HG03108 (cell line): ENCODE results near the gene RMI2.

ENCODE experiments used
- ATAC-seq: cut with Tn5 transposase; IDR thresholded peaks from one replicate; pipeline ENCODE4 v1.9.1; 2021; ENCODE audit warnings: moderate library complexity; ENCODE audit not compliant: unreplicated experiment

Gene RMI2

DNA sequence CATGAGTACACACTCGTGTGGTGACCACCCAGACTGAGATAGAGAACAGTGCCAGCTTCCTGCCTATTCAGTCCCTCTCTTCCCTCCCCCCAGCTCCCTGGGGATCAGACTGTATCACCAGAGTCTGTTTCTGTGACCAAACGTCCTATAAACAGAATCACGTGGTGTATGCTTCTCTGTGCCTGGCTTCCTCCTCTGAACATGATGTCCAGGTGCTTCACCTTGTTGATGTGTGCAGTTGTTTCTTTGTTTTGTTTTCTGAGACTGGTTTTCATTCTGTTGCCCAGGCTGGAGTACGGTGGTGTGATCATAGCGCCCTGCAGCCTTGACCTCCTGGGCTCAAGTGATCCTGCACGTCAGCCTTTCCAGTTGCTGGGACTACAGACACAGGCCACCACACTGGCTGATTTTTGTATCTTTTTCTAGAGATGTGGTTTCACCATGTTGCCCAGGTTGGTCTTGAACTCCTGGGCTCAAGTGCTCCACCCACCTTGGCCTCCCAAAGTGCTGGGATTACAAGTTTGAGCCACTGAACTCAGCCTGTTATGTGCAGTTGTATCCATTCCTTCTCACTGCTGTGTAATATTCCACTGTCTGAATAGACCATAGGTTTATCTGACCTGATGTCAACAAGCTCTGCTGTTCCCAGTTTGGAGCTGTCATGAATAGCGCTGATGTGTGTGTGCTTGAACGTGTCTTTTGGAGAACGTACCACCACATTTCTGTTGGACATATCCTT is 35.2 kb upstream of the RMI2 start:
- peak; percentile 34 for ATAC-seq

DNA sequence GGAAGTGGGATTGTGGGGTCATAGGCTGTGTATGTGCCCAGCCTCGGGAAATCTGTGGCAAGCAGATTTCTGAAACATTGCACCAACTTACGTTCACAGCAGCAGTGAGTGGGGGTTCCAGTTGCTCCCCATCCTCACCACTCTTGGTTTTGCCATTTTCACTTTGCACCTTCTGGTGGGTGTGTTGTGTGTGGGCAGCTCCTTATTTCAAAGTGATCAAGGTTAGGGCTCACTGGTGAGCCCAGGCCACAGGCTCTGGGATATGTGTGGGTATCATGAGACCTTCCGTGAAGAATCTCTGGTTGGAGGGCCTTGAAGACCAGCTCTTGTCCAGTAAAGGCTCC is 34.7 kb upstream of the RMI2 start:
- no peak for ATAC-seq

DNA sequence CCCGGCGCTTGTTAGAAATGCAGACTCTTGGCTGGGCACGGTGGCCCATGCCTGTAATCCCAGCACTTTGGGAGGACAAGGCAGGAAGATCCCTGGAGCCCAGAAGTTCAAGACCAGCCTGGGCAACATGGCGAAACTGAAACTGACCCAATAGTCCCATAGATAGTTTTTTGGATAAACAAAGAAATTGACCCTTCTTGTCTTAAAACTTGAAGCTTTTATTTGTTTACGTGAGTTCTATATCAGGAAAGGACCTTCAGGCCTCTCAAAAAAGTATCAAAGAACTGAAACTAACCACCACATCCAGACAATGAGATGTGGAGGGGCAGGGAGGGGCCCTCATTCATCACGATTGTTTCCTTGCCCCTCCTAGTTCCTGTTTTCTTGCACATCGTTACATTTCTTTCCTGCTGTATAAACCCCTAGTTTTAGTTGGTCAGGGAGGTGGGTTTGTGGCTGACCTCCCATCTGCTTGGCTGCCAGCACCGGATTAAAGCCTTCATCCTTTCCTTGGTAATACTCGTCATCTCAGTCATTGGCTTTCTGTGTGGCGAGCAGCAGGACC is 34.2 kb upstream of the RMI2 start:
- ATAC-seq: peak; percentile 31

DNA sequence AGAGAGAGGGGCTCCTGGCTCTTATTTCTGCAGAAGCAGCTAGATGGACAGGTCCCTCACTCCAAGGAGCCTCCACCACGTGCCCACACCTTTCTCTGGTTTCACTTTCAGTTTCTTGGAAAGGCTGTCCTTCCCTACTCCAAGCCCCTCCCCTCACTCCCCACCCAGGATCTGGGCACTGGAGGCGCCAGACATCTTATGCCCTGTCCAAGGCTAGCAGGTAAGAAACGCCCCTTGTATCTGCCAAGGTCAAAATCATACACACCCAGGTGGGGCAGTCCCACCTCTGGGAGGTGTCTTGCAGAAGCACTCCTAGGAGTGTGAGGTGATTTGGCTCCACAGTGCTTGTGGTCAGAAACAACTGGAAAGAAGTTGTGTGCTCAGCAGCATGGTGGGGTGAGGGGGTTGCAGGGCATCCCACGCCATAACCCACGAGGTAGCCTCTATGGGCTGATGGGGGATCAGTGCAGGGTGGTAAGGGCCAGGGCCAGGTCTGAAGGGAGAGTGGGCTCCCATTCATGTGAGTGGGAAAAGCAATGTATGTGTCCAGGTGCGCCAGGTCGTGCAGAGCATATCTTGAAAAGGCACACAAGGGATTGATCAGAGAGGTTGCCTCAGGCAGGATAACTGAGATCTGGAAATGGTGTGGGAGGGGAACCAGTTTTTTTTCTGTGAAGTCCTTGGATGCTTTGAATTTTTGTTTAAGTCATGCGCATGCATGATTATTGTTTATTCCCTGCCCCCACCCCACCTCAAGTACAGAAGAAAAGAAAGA is 32.4 kb upstream of the RMI2 start:
- no peak for ATAC-seq

DNA sequence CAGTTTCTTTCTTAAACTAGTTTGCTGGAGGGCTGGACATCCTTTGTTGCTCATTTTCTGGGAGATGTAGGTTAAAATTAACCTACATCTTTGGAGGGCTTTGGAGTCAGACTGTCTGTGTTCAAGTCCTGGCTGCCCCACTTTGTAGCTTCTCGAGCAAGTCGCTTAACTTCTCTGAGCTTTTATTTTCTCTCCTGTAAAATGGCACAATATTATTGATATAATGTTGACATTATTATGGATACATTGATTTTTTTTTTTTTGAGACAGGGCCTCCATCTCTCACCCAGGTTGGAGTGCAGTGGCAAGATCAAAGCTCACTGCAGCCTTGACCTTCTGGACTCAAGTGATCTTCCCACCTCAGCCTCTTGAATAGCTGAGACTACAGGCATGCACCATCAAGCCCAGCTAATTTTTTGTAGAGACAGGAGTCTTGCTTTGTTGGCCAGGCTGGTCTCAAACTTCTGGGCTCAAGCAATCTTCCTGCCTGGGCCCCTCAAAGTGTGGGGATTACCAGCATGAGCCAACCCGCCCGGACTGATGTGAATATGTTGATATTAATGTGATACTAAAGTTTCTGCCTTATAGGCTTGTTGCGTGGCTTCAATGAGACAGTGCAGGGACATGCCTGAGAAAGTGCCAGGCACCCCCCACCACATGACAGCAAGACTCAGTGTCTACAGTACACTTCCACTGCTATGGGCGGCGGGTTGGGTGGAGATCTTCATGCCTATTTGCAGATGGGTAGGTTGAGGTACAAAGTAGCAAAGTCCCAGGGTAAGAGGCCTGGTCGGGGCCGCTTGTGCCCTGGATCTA is 31.6 kb upstream of the RMI2 start:
- no peak for ATAC-seq

DNA sequence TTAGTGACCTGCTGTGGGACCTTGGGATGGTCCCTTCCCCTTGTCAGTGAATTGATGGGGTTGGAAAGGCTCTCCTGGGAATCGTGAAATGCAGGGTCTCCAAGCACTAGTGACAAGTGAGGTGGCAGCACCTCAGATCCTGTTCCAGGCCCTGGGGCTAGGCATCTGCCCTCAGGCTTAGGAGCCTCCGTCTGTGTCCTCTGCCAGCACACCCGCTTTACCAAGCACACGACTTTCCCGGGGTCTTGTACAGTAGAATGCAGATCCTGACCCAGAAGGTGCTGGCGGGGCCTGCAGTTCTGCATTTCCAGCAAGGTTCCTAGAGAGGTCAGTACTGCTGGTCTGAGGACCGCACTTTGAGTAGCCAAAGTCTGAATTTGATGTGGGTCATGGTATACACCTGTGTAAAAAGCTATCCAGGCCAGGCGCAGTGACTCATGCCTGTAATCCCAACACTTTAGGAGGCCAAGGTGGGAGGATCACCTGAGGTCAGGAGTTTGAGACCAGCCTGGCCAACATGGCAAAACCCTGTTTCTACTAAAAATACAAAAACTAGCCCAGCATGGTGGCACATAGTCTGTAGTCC is 30.9 kb upstream of the RMI2 start:
- ATAC-seq: no peak

DNA sequence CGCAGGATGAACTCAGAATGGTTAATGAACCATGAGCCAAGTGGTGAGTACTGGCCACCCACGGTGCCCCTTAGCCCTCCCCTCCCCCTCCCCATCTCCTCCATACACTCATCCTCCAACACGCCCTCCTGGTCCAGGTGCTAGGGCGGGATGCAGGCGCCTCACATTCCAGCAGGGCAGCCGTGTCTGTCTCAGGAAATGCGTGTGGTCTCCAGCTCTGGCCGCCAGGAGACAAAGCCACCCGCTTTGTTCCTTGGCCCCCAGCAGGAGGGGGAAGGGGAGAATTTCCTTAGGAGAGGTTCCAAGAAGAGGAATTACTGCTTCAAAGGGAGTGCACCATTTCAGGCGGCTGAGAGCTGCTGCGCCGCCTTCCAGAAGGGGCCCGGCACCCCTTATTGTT is 29.7 kb upstream of the RMI2 start:
- no peak for ATAC-seq

DNA sequence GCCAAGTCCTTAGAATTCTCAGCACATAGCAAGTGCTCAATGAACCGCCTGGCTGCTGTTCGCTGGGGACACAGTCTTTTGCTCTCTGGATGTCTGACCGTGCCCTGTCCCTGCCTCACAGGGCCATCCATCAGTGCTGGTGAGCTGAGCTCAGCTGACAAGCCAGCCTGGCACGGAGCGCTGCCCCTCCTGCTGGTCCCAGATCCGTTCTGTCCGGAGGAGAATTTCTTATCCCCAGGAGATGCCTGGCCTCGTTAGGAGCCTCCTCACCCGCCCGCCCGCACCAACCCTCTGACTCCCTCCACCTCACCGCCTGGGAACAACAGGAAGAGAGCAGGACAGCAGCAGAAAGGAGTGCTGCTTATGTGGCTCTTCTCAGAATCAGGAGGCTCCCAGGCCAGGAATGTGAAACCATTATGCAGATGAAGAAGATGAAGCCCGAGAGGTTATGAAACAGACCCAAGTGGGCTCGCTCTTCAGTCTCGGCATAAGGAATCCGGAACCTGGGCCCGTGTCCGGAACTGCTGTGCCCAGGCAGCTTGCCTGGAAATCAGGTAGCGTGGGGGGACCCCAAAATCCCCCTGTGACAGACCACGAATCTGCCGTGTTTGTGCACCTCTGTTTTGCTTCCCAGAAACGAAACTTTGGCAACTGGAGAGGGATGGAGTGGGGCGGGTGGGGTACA is 28.8 kb upstream of the RMI2 start:
- no peak for ATAC-seq

DNA sequence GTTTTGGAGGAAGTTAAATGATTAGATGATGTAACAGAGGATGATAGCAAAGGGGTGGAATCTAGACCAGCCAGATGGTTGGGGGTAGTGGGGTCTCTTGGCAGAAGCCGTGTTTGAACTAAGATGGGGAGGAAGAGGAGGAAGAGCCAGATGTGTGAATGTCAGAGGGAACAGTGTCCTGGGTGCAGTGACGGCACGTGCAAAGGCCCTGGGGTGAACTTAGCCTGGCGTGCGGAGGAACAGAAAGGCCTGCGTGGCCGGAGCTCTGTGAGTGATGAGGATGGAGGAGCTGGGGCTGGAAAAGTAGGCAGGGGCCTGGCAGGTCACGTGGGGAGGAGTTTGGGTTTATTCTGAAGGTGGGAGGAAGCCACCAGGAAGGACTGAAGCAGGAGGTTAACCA is 26.4 kb upstream of the RMI2 start:
- no peak for ATAC-seq

DNA sequence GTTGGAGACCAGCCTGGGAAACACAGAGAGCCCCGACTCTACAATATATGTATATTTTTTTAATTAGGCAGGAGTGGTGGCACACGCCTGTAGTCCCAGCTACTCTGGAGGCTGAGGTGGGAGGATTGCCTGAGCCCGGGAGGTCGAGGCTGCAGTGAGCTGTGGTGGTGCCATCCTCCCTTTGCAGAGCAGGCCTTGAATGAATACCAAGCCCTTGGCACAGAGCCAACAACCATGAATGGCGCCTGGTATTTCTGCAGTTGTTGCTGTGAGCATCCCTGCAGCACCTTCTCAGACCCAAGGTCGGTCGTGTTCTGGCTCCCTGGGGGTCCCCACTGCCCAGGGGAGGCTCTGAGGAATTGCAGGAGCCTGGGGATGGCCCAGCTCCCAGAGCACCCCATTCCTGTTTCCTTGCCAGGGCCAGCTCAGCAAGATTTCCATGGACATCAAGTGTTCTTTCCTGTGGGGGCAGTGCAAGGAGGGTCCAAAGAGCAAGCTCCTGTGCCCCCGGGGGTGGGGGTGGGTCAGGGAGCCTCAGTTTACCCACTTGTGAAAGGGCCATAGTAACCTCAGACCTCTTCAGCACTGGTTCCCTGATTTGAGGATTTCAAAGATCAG is 25.6 kb upstream of the RMI2 start:
- no peak for ATAC-seq

DNA sequence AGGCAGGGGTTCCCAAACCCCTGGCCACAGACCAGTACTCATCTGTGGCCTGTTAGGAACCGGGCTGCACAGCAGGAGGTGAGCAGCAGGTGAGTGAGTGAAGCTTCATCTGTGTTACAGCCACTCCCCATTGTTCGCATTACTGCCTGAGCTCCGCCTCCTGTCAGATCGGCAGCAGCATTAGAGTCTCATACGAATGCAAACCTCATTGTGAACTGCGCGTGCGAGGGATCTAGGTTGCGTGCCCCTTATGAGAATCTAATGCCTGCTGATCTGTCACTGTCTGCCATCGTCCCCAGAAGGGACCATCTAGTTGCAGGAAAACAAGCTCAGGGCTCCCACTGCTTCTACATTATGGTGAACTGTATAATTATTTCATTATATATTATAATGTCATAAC is 25.1 kb upstream of the RMI2 start:
- no peak for ATAC-seq

DNA sequence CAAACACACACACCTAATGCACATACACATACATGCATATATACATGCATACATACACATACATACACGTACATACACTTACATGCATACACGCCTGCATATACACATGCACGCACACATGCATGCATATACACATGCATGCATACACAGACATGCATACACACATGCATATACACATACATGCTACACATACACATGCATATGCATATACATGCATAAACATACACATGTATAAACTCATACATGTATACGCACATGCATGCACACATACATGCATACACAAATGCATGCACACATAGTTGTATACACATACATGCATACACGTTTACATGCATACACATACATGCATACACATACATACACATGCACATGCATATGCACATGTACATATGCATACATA is 23.6 kb upstream of the RMI2 start:
- ATAC-seq: no peak

DNA sequence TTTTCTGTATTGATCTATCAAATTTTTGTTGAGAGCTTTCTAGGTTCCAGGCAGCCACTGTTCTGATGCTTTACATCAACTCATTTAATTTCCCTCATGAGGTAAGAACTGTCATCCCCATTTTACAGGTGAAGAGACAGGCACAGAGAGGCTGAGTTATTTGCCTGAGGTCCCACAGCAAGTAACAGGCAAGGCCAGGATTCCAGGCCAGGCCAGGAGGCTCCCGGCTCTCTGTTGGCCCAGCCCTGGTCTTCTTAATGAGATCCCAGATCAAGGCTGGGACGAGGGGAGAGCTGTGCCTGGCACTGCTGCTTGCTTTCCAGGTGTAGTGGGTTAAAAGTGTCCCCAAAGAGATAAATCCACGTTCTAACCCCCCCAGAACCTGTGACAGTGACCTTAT is 22.4 kb upstream of the RMI2 start:
- ATAC-seq: no peak

DNA sequence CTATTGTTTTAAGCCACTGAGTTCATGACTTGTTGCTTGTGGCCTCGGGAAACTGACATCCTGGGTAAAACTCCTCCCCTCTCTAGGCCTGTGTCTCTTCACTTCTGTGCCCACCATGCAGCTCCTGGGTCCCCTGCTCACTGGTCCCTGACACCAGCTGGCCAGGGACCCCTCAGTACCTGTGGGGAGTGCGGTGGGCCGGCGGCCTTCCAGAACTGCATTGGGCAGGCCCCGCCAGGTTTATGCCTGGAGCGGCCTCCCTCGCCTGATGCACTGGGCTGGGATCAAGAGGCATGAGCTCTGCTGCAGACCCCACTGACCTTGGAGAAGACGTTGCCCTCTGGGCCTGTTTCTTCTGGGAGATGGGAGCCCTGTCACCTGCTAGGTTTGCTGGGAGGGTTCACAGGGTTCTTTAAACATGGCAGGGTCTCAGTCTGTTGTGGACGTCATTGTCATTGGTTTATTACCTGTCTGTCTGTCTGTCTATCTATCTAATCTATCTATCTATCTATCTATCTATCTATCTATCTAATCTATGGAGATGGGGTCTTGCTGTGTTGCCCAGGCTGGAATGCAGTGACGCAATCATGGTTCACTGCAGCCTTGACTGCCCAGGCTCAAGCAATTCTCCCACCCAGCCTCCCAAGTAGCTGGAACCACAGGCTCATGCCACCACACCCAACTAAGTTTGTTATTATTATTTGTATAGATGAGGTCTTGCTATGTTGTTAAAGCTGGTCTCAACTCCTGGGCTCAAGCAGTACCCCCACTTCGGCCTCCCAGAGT is 21.5 kb upstream of the RMI2 start:
- no peak for ATAC-seq

DNA sequence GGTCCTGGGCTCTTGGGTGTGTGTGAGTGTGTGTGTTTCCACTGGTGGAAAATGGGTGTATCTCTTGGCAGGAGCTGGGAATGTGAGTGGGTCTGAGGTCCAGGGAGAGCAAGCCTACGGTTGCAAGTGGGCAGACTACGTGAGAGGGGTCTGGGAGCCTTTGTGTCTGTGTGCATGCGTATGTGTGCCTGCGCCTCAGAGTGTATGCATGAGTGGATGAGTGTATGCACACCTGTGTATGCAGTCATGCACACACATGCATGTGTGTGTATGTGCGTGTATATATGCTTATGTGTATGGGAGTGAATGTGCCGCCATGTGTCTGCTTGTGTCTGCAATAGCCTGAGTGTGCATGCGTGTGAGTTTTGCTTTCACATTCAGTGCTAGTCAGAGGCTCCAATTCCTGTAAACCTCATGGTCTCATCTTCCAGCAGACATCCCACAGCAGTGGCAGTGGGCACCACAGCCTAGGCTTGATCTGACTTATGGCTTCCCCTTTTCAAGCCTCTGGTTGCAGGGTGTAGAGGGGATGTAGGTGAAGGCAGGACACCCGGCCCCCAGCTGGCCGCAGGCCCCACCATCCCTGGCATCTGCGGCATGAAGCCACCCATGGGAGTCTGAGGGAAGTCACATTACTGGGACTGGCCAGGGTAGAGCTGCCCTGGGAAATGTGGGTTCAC is 19.7 kb upstream of the RMI2 start:
- ATAC-seq: no peak

DNA sequence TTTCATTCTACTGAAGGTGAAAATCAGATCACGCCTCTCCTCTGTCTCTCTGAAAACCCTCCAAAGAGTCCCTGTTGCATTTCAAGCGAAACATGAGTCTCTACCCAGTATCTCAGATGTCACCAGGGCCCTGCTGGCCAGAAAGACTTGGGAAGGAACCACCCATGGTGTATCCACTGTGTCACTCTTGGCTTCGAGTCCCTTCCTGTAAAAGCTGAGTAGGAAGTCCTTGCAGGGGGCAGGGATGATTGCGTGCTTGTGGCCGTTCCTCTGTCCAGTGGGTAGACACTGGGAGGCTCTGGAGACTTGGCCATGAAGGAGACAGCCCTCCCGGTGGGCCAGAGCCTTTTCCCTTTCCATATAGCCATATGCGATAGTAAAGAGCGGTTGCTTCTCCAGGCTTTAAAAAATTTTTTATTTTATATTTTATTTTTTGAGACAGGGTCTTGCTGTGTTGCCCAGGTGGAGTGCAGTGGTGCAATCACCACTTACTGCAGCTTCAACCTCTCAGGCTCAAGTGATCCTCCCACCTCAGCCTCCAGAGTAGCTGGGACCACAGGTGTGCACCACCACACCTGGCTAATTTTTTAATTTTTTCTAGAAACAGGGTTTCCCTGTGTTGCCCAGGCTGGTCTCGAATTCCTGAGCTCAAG is 19.0 kb upstream of the RMI2 start:
- no peak for ATAC-seq

DNA sequence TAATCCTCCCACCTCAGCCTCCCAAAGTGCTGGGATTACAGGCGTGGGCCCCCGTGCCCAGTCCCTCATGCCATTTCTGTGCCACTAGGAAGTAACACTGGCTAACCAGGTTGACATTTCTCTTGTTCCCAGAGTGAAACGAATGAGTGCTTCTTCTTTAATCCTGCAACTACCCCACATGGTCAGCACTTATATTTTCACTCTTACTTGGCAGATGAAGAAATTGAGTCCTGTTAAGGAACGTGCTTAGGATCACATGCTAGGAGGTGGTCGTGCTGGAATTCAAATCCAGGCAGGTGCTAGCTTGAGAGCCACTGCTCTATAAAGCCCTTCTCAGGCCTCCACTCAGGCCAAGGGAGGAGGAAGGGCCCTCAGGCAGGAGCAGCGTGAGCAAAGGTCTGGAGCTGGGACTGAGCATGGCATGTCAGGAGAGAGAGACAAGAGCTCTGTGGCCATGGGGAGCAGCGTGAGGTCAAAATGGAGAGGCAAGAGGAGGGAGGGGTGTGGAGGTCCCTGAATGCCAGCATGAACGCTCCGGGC is 18.5 kb upstream of the RMI2 start:
- ATAC-seq: no peak
